Fibroblast of pulmonary artery (primary cell): Measurements from ENCODE around the gene SLN.

Source experiments
- DNase-seq: peaks from one replicate; pipeline ENCODE4 v3.0.0-alpha.2; 2010; ENCODE audit warnings: low read depth
- H3K4me3 ChIP-seq: replicated peaks from 2 replicates; pipeline ENCODE4 v1.5.1; 2011; ENCODE audit warnings: low read depth, mild to moderate bottlenecking, control low read depth, low read length, moderate library complexity
- TF ChIP-seq, protein P1 (sequence below): IDR thresholded peaks from 2 replicates; pipeline ENCODE4 v1.5.1; 2011; ENCODE audit warnings: mild to moderate bottlenecking, control low read depth, low read length, inconsistent platforms; ENCODE audit errors: missing control alignments

SLN gene

DNA sequence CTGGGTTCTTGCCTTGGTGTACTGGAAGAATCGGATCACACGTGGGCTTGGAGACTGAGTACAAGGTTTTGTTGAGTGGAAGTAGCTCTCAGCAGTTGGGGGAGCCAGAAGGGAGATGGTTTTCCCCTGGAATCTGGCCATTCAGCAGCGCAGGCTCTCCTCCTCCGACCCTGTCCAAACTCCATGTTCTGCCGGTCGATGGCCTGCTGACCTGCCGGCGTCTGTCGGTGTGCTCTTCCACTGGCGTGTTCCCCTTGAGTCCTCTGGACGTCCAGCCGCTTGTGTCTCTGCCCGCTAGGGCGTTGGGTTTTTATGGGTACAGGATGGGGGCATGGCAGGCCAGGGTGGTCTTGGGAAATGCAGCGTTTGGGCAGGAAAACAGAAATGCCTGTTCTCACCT lies 38.5 kb upstream of the SLN start:
- H3K4me3 ChIP-seq: no peak overlapping the region
- DNase-seq: no peak
- TF ChIP-seq, protein P1, sequence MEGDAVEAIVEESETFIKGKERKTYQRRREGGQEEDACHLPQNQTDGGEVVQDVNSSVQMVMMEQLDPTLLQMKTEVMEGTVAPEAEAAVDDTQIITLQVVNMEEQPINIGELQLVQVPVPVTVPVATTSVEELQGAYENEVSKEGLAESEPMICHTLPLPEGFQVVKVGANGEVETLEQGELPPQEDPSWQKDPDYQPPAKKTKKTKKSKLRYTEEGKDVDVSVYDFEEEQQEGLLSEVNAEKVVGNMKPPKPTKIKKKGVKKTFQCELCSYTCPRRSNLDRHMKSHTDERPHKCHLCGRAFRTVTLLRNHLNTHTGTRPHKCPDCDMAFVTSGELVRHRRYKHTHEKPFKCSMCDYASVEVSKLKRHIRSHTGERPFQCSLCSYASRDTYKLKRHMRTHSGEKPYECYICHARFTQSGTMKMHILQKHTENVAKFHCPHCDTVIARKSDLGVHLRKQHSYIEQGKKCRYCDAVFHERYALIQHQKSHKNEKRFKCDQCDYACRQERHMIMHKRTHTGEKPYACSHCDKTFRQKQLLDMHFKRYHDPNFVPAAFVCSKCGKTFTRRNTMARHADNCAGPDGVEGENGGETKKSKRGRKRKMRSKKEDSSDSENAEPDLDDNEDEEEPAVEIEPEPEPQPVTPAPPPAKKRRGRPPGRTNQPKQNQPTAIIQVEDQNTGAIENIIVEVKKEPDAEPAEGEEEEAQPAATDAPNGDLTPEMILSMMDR: no peak

DNA sequence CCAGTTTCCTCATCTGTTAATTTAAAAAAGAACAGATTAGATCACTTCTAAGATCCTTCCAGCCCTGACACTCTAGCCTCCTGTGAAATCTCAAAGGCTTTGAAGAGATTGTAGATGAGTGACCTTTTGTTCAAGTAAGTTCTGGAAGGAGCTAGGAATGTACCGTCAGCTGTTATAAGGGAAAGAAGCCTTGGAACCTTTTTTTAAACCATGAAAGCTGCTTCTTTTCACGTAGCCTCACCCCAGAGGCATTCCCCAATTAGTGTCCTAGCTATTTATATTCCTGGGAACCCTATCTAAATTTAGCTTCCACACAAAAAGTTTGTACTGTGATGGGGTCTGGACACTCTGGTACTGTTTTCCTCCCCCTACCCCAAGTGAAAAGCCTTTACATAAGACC lies 35.8 kb upstream of the SLN start:
- no peak for DNase-seq
- no peak overlapping the region for H3K4me3 ChIP-seq
- TF ChIP-seq, protein P1: no peak

DNA sequence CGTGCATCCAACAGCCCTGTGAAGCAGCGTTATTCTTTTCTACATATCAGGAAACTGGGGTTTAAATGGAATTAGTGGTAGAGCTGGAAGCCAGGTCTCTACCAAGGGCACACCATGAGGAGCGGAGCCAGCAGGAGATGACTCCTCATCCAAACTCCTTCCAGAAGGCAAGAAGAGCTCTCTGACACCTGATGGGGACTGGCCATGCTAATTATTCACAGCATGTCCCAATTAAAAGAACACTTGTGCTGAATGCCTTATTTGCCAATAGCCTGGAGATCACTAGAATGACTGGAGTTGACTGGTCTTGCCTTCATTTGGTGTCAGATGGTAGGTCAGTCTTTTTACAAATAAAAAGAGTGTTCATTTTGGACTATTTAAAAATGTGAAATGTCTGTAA lies 32.9 kb upstream of the SLN start:
- no peak overlapping the region for H3K4me3 ChIP-seq
- DNase-seq: no peak
- TF ChIP-seq, protein P1: no peak

DNA sequence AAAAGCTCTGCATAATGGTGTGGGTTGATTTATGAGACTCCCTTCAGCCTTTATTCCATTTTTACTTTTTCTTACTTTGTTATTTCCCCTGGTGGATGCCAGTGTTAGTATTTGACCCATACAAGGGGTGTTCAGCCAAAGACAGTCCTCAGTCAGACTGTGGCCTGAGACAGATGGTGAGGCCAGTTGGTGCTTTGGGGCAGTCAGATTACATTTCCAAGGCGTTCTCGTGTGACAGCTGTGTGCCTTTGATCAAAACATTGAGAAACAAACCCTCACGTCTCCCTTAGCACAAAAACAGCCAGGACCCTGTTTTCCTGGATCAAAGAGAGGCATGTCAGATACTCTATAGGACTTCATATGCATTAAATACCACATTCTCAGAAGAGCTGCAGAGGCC lies 31.3 kb upstream of the SLN start:
- no peak for DNase-seq
- no peak overlapping the region for H3K4me3 ChIP-seq
- TF ChIP-seq, protein P1: no peak

DNA sequence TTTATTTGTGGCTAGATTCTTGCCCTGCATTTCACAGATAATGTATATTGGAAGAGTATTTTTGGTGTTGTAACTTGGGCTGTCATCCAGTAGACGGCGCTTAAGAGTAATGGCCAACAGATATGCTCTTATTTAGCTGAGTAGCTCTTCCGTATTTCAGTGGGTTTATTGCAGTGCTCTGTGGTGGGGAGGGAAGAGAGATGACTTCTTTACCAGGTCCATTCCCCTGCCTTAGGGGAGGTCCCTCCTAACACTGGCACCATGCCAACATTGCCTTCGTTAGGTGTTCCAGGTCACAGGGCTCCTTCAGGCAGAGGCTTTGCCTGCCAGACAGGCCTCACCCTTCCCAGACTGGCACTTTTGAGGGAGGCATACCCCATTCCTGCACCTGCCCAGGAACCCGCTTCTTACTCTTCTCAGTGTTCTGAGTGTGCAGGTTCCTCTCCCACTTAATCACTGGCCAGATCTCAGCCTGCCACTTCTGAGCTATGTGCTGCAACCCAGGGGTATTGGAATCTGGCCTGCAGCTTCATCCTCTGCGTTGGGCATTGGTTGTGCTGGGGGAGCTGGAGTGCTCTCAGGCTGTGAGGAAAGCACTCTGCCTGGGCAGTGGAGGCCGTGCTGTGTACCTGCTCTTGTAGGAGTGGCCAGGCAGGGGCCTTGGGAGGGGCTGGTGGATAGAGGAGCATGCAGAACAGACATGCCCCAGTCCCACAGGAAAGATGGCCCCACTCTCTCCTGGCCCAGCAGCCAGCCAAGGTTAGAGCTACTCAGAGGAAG lies 29.4 kb upstream of the SLN start:
- TF ChIP-seq, protein P1: peak; percentile 86
- H3K4me3 ChIP-seq: no peak overlapping the region
- DNase-seq: peak; percentile 57

DNA sequence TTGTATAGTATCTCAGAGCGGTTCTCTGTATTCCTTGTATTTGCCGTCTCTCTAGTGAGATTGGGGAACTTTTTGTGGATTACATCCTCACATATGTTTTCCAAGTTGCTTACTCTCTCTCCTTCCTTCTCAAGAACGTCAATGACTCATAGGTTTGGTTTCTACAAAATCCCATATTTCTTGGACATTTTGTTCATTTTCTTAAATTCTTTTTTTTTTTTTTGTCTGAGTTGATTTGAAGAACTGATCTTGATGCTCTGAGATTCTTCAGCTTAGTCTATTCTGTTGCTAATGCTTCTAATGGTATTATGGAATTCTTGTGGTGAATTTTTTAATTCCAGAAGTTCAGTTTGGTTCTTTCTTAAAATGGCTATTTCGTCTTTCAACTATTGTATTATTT lies 28.4 kb upstream of the SLN start:
- no peak for DNase-seq
- H3K4me3 ChIP-seq: no peak overlapping the region
- TF ChIP-seq, protein P1: no peak

DNA sequence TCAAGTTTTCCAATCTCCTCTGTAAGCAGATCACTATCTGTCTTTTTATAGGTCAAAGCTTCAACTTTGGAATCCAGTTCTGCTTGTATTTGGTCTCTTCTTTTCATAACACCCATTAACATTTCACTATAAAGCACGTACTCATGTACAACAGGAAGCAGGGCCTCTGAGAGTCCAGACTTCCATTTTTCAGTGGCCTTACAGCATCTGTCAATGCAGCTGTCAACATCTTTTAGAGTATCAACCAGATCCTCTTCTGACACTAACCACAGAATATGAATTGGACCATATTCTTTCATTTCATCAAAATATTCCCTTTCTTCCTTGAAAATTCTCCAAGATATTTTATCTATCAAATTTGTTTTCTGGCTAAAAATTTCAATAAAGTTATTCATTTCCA lies 24.7 kb upstream of the SLN start:
- DNase-seq: no peak
- TF ChIP-seq, protein P1: no peak
- H3K4me3 ChIP-seq: no peak overlapping the region
